ENCODE data around the gene MTHFS. TPM values are rescaled to one million over a fixed set of nuclear protein-coding genes. Genes with fewer than 3 reads are reported as not detected.

MTHFS gene
- total RNA-seq, 4 donors from 2014 or later = 3.9 to 11.8 (median 10.1) TPM

DNA sequence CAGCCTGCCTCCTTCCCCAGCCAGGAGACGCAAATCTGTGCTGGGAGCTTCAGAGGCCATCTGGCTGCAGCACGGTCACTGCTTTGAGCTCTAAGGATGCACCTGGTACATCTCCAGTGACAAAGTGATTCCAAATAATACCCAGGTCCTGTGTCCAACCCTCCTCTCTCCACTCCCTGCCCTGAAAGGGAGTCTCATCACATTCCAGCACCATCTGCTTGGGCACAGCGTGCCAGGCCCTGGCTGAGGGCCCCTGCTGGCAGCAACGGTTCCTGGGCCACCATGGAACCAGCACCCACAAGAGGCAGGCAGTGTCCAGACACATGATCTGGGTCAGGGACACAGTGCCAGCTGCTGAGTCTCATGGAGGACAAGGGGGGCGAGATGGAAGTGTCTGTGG is 81.3 kb downstream of the MTHFS start:
- intact Hi-C loops (cut with DNase I; ENCODE audit: low total_unique reads) = no loop called here
- WGBS, 2 donors = 70 to 81% methylated on average over 5 of the region's 5 CpGs
- TF ChIP-seq POLR2A (IDR thresholded peaks at IDR 0.05) = no peak
- TF ChIP-seq, protein P1, sequence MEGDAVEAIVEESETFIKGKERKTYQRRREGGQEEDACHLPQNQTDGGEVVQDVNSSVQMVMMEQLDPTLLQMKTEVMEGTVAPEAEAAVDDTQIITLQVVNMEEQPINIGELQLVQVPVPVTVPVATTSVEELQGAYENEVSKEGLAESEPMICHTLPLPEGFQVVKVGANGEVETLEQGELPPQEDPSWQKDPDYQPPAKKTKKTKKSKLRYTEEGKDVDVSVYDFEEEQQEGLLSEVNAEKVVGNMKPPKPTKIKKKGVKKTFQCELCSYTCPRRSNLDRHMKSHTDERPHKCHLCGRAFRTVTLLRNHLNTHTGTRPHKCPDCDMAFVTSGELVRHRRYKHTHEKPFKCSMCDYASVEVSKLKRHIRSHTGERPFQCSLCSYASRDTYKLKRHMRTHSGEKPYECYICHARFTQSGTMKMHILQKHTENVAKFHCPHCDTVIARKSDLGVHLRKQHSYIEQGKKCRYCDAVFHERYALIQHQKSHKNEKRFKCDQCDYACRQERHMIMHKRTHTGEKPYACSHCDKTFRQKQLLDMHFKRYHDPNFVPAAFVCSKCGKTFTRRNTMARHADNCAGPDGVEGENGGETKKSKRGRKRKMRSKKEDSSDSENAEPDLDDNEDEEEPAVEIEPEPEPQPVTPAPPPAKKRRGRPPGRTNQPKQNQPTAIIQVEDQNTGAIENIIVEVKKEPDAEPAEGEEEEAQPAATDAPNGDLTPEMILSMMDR (IDR thresholded peaks at IDR 0.05) = no peak
- no peak overlapping the region for H3K4me3 ChIP-seq (ENCODE audit: low read depth, poor library complexity, severe bottlenecking)
- DNase-seq (ENCODE audit: low spot score in 2 of 2) = no peak

DNA sequence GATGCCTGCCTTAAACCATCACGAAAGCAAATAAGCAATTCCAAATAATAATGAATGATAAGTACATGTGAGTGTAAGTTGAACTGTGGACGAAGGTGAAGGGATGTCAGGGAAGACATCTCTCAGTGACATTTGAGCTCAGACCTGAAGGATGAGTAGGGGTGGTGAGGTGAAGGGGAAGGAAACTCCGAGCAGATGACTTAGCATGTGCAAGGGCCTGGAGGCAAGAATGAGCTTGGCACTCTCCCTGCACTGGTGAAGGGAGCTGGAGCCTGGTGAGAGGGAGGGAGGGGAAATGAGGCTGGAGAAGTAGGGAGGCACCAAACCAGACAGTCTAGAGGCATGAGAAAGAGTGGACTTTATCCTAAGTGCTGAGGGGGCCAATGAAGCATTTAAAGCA is 84.3 kb downstream of the MTHFS start:
- whole genome bisulfite sequencing, 2 donors = 33 to 37% methylated on average over 3 of the region's 3 CpGs
- no peak for DNase-seq (ENCODE audit: low spot score in 2 of 2)
- H3K4me3 ChIP-seq (ENCODE audit: low read depth, poor library complexity, severe bottlenecking) = no peak overlapping the region
- TF ChIP-seq POLR2A (IDR thresholded peaks at IDR 0.05) = no peak
- TF ChIP-seq, protein P1 (IDR thresholded peaks at IDR 0.05) = no peak
- intact Hi-C loops (cut with DNase I; ENCODE audit: low total_unique reads) = no loop called here

DNA sequence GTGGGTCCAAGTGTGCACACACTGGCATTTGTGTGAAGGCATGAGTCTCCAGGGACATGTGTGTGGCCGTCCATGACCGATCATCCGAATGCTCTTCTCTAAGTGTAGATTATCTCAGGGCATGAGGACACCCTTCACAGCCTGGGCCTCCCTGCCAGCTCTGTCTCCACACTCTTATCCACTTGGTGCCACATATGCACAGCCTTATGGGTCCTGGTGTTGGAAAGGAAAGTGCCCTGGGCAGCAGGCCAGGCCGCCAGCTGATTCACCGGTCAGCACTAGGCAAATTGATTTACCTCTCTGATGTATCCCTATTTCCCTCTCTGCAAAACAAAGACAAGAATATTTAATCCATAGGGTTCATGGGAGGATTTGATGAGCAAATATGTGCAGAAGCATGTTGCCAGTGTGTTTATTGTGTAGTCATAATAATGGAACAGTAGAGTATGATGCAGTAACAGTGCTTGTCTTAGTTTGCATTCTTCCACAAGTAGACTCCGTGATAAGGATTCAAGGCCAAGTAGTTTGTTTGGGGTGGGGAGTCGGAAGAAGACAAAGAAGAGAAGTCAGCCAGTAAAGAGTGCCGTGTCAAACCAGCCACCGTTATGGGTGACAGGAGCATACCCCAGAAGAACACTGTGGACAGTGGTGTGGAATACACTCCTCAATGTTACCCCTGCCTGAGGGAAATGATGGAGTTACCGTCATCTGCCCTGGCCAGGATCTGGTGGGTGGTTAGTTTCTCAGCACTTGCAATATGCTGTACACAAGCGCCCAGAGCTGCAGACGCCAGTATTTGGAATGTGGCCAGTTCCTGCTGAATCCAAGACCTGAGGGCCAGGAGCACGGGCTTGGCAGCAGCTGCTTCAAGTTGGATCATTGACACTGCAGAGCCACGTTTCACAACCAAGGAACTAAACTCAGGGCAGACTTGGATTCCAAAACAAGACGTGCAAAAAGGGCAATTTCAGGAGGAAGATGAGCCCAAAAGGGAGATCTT is 85.1 kb downstream of the MTHFS start:
- no peak overlapping the region for H3K4me3 ChIP-seq (ENCODE audit: low read depth, poor library complexity, severe bottlenecking)
- peak; percentile 64 to 88 for DNase-seq (ENCODE audit: low spot score in 2 of 2)
- 39 to 42% methylated on average over 15 of the region's 15 CpGs for WGBS, 2 donors
- intact Hi-C loops (cut with DNase I; ENCODE audit: low total_unique reads) = no loop called here
- TF ChIP-seq POLR2A (IDR thresholded peaks at IDR 0.05) = no peak

DNA sequence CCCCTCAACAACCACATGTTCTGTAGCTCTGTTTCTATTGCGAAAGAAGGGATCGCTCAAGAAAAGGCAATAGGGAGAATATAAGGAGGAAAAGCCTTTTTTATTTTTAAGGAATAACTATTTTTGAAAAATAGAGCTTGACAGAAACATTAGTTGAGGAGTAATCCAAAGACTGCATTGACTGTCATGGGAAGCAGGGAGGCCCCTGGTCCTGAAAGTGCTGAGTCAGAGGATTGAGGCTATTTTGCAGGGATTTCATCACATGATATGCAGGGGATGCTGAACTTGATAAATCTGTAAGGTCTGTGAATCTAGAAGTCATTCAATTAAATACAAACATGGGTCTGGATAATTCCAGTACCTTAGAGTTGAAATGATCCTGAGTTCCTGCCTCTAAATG is 92.0 kb downstream of the MTHFS start:
- intact Hi-C loops (cut with DNase I; ENCODE audit: low total_unique reads) = no loop called here
- H3K4me3 ChIP-seq (ENCODE audit: low read depth, poor library complexity, severe bottlenecking) = no peak overlapping the region
- TF ChIP-seq, protein P1 (IDR thresholded peaks at IDR 0.05) = no peak
- TF ChIP-seq POLR2A (IDR thresholded peaks at IDR 0.05) = no peak
- 91 to 93% methylated on average over 2 of the region's 2 CpGs for WGBS, 2 donors
- no peak for DNase-seq (ENCODE audit: low spot score in 2 of 2)

DNA sequence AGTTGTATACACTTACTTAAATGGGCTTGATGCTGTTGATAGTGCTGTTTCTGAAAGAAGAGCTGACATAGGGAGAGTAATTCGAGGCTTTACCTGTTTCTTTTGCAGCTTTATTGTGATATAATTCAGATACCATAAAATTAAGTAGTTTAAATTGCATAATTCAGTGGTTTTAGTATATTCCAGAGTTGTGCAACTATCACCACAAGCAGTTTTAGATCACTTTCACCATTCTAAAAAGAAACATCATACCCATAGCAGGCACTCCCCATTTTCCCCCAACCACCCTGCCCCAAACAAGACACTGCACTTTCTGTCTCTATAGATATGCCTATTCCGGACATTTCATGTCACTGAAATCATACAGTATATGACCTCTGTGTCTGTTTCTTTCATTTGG is 98.5 kb downstream of the MTHFS start:
- WGBS, 2 donors = 69 to 71% methylated on average over 2 of the region's 2 CpGs

More for the DNA sequence above, 98.5 kb downstream of the MTHFS start:
- H3K4me3 ChIP-seq (ENCODE audit: low read depth, poor library complexity, severe bottlenecking) = no peak overlapping the region
- no peak for TF ChIP-seq POLR2A (IDR thresholded peaks at IDR 0.05)
- TF ChIP-seq, protein P1 (IDR thresholded peaks at IDR 0.05) = no peak
- no peak for DNase-seq (ENCODE audit: low spot score in 2 of 2)
- intact Hi-C loops (cut with DNase I; ENCODE audit: low total_unique reads) = no loop called here

Other genes with a start within 250 kb of the MTHFS start
- 1 to 10 TPM in 1 of 4 donors, under 1 TPM in 1, not detected in 2; 0.84 to 1.3 TPM for gene BCL2A1, start 74.2 kb upstream of the MTHFS start, total RNA-seq
- 100 to 1,000 TPM in 3 of 4 donors, 10 to 100 TPM in 1; 95.6 to 139 (median 107) TPM for gene ZFAND6, start 162.7 kb upstream of the MTHFS start, total RNA-seq

All from lower leg skin (tissue), 4 donors.